ENCODE results near the gene BNC2. TPM values are rescaled to one million over a fixed set of nuclear protein-coding genes. Genes with fewer than 3 reads are reported as not detected.

The BNC2 gene
- polyA plus RNA-seq, 1 experiment = 17.5 TPM

DNA sequence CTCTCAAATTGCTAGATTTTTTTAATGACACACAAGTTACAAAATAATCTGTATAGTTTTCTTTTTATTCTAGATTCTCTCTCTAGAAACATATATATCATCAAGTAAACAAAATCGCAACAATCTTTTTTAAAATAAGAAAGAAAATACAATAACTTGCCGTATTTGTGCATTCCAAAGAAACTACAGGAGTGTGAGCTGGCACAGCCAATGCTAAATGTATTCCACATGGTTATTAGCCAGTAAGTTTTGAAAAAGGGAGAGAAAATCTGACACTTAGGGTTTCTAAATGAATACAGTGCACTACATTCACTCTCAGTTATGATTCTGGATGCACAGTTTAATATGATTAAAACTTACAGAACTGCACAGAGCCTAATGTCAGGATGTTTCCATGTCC is 117.9 kb downstream of the BNC2 start:
- no peaks in the 10 kb centered on the region for H3K36me3 ChIP-seq (ENCODE audit: control insufficient read depth, insufficient read depth, low read length)
- TF ChIP-seq, protein P1, sequence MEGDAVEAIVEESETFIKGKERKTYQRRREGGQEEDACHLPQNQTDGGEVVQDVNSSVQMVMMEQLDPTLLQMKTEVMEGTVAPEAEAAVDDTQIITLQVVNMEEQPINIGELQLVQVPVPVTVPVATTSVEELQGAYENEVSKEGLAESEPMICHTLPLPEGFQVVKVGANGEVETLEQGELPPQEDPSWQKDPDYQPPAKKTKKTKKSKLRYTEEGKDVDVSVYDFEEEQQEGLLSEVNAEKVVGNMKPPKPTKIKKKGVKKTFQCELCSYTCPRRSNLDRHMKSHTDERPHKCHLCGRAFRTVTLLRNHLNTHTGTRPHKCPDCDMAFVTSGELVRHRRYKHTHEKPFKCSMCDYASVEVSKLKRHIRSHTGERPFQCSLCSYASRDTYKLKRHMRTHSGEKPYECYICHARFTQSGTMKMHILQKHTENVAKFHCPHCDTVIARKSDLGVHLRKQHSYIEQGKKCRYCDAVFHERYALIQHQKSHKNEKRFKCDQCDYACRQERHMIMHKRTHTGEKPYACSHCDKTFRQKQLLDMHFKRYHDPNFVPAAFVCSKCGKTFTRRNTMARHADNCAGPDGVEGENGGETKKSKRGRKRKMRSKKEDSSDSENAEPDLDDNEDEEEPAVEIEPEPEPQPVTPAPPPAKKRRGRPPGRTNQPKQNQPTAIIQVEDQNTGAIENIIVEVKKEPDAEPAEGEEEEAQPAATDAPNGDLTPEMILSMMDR (IDR thresholded peaks at IDR 0.05; ENCODE audit: insufficient read depth, low read depth, low read length) = no peak
- H3K27me3 ChIP-seq (ENCODE audit: control insufficient read depth, insufficient read depth, low read length) = no peaks in the 10 kb centered on the region
- CTCF ChIA-PET = interaction anchor here (1.1 to 1.2 kb wide), 2 partner anchors 11 to 31 kb away, joined by 3 read pairs; no protein-coding TSS in a partner anchor
- DNase-seq (ENCODE audit: low read depth) = no peak
- no peak overlapping the region for H3K4me3 ChIP-seq (ENCODE audit: low read depth, low read length)
- POLR2A ChIA-PET = no interaction called here

DNA sequence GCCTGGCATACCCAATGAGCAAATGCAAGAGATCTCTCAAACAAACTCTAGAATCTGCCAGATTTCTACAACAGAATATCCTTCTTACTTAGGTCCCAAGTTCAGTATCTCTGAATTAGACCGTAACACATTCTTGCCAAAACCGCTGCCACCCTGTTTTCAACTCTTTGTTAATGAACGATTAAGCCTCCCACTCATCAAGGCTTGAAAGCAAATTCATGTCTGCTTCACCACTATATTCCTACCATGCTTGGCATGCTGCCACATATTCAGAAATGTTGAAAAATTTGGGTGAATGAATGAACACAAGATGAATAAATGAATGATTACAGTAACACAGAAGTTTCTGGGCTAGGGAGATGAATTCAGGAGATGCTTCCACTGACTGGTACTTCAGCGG is 119.9 kb downstream of the BNC2 start:
- TF ChIP-seq, protein P1 (IDR thresholded peaks at IDR 0.05; ENCODE audit: insufficient read depth, low read depth, low read length) = no peak
- ChIA-PET POLR2A (no interaction called here), CTCF (interaction anchor here (1.0 kb wide), 1 partner anchor 9 kb away, joined by 3 read pairs; no protein-coding TSS in a partner anchor)
- DNase-seq (ENCODE audit: low read depth) = no peak
- H3K36me3 ChIP-seq (ENCODE audit: control insufficient read depth, insufficient read depth, low read length) = no peaks in the 10 kb centered on the region
- H3K27me3 ChIP-seq (ENCODE audit: control insufficient read depth, insufficient read depth, low read length) = no peaks in the 10 kb centered on the region
- H3K4me3 ChIP-seq (ENCODE audit: low read depth, low read length) = no peak overlapping the region

DNA sequence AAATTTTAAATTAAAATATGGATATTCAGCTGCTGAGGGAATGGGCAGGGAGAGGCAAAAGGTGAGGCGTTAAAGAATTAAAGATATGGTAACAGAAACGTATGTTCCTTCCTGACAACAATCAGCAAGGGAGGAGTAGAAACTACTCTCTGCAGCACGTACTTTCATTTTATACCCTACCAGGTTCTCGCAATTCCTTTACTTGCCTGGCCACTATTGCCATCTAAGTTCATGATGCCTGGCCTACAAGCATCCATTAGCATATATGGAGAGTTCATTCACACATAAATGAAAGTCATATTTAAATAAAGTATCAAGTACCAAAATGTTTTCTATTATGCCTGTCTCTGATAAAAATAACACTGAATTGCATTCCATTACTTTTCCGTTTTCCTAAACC is 125.1 kb downstream of the BNC2 start:
- TF ChIP-seq, protein P1 (IDR thresholded peaks at IDR 0.05; ENCODE audit: insufficient read depth, low read depth, low read length) = no peak
- ChIA-PET POLR2A (no interaction called here), CTCF (no interaction called here)

DNA sequence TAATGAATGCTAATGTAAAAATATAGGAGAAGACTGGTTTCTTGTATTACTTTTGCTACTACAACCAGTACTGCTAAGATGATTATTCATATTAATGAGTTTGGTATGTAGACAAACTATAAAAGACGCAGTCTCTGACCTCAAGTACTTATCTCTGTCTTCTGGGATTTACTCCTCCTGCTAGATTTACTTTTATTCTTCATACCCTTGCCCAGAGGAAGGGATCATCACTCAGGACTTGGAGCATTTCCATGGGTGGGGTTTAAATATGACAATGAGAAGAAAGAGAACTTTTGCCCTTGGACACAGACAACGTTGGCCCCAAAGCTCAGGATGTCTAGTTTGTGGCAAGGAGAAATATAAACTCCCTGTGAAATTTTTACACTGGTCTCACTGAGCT is 126.1 kb downstream of the BNC2 start:
- TF ChIP-seq, protein P1 (IDR thresholded peaks at IDR 0.05; ENCODE audit: insufficient read depth, low read depth, low read length) = no peak
- H3K27me3 ChIP-seq (ENCODE audit: control insufficient read depth, insufficient read depth, low read length) = no peaks in the 10 kb centered on the region
- ChIA-PET POLR2A (no interaction called here), CTCF (no interaction called here)
- DNase-seq (ENCODE audit: low read depth) = no peak
- no peaks in the 10 kb centered on the region for H3K36me3 ChIP-seq (ENCODE audit: control insufficient read depth, insufficient read depth, low read length)
- H3K4me3 ChIP-seq (ENCODE audit: low read depth, low read length) = no peak overlapping the region

More for the DNA sequence above, 125.1 kb downstream of the BNC2 start:
- Histone ChIP-seq H3K36me3 (ENCODE audit: control insufficient read depth, insufficient read depth, low read length) (no peaks in the 10 kb centered on the region), H3K4me3 (ENCODE audit: low read depth, low read length) (no peak overlapping the region), H3K27me3 (ENCODE audit: control insufficient read depth, insufficient read depth, low read length) (no peaks in the 10 kb centered on the region)
- DNase-seq (ENCODE audit: low read depth) = no peak

DNA sequence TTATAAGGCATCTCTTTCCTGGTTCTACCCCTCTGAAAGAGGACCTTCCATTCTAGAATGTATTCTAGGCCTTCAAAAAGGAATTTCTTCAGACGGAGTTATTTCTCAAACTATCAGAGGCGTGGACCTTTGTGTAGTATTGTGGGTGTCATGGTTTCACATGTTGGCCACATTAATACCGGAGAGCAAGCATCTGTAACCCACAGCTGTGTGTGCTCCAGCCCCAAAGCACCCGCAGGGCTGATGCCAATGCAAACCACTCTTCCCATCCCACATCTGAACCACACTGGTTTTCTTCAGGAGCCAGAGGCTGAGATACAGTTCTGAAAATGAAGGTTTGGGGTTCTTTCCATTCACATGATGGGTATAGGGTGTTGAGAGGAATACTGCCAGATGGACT is 127.1 kb downstream of the BNC2 start:
- no peak for DNase-seq (ENCODE audit: low read depth)
- Histone ChIP-seq H3K36me3 (ENCODE audit: control insufficient read depth, insufficient read depth, low read length) (no peaks in the 10 kb centered on the region), H3K27me3 (ENCODE audit: control insufficient read depth, insufficient read depth, low read length) (no peaks in the 10 kb centered on the region), H3K4me3 (ENCODE audit: low read depth, low read length) (no peak overlapping the region)
- ChIA-PET POLR2A (no interaction called here), CTCF (no interaction called here)
- TF ChIP-seq, protein P1 (IDR thresholded peaks at IDR 0.05; ENCODE audit: insufficient read depth, low read depth, low read length) = no peak
